ENCODE results near the gene TOX2. TPM values are rescaled to one million over a fixed set of nuclear protein-coding genes. Genes with fewer than 3 reads are reported as not detected.

The TOX2 gene
- total RNA-seq, 1 experiment from 2014 or later: 2.7 TPM

- no peaks in the 10 kb centered on the region for H3K27me3 Mint-ChIP-seq (ENCODE audit: insufficient read depth, unreplicated experiment)
- intact Hi-C loops (cut with micrococcal nuclease): no loop called here
- no peaks in the 10 kb centered on the region for H3K9me3 Mint-ChIP-seq (ENCODE audit: unreplicated experiment)
- ChIA-PET POLR2A (no interaction called here), CTCF (interaction anchor here (1.0 to 3.5 kb wide), 2 partner anchors 19 to 323 kb away, joined by 4 to 33 read pairs; no protein-coding TSS in a partner anchor)
- no peak overlapping the region for H3K4me3 Mint-ChIP-seq (ENCODE audit: unreplicated experiment)
- peaks cover 2% of the 10 kb centered on the region for H3K36me3 Mint-ChIP-seq (ENCODE audit: insufficient read depth, unreplicated experiment)
- BruUV-seq (replicated peaks): no TSS peak
- no peak for TF ChIP-seq CTCF (IDR thresholded peaks at IDR 0.05; ENCODE audit: unreplicated experiment)
- H3K4me1 Mint-ChIP-seq (ENCODE audit: insufficient read depth, unreplicated experiment): no peaks in the 10 kb centered on the region
- no peak overlapping the region for H3K27ac Mint-ChIP-seq (ENCODE audit: low read depth, unreplicated experiment)
- DNase-seq (ENCODE audit: unreplicated experiment): no peak
These were observed 158.5 kb downstream of the TOX2 start for GRCh38 chr20:44073011-44073674.

- Mint-ChIP-seq H3K27me3 (ENCODE audit: insufficient read depth, unreplicated experiment) (no peaks in the 10 kb centered on the region), H3K36me3 (ENCODE audit: insufficient read depth, unreplicated experiment) (peaks cover 6% of the 10 kb centered on the region), H3K4me1 (ENCODE audit: insufficient read depth, unreplicated experiment) (no peaks in the 10 kb centered on the region), H3K4me3 (ENCODE audit: unreplicated experiment) (no peak overlapping the region), H3K27ac (ENCODE audit: low read depth, unreplicated experiment) (no peak overlapping the region), H3K9me3 (ENCODE audit: unreplicated experiment) (no peaks in the 10 kb centered on the region)
- BruUV-seq (replicated peaks): no TSS peak
- POLR2A ChIA-PET: interaction anchor here (0.6 kb wide), 1 partner anchor 217 kb away, joined by 4 read pairs; no protein-coding TSS in a partner anchor
- TF ChIP-seq CTCF (IDR thresholded peaks at IDR 0.05; ENCODE audit: unreplicated experiment): no peak
- CTCF ChIA-PET: interaction anchor here (1.0 to 3.3 kb wide), 2 partner anchors 37 to 323 kb away, joined by 3 to 24 read pairs; no protein-coding TSS in a partner anchor
- intact Hi-C loops (cut with micrococcal nuclease): no loop called here
- DNase-seq (ENCODE audit: unreplicated experiment): no peak
These were observed 159.0 kb downstream of the TOX2 start for GRCh38 chr20:44073675-44074071.

GRCh38 chr20:44074252-44075151 is 159.8 kb downstream of the TOX2 start:
- Mint-ChIP-seq H3K27ac (ENCODE audit: low read depth, unreplicated experiment) (no peak overlapping the region), H3K36me3 (ENCODE audit: insufficient read depth, unreplicated experiment) (peaks cover 6% of the 10 kb centered on the region), H3K4me1 (ENCODE audit: insufficient read depth, unreplicated experiment) (no peaks in the 10 kb centered on the region), H3K27me3 (ENCODE audit: insufficient read depth, unreplicated experiment) (no peaks in the 10 kb centered on the region), H3K4me3 (ENCODE audit: unreplicated experiment) (no peak overlapping the region), H3K9me3 (ENCODE audit: unreplicated experiment) (no peaks in the 10 kb centered on the region)
- peak; percentile 23 for DNase-seq (ENCODE audit: unreplicated experiment)
- CTCF ChIA-PET: interaction anchor here (0.6 to 3.3 kb wide), 4 partner anchors 9 to 1657 kb away, joined by 3 to 24 read pairs (median 4); no protein-coding TSS in a partner anchor
- POLR2A ChIA-PET: interaction anchor here (0.5 to 0.6 kb wide), 2 partner anchors 218 to 225 kb away, joined by 3 to 4 read pairs; no protein-coding TSS in a partner anchor
- no TSS peak for BruUV-seq (replicated peaks)
- no peak for TF ChIP-seq CTCF (IDR thresholded peaks at IDR 0.05; ENCODE audit: unreplicated experiment)
- intact Hi-C loops (cut with micrococcal nuclease): no loop called here
